ENCODE data around the gene HRH1. TPM values are rescaled to one million over a fixed set of nuclear protein-coding genes. Genes with fewer than 3 reads are reported as not detected.

The HRH1 gene
- total and polyA plus RNA-seq, 2 donors (not counting 3 experiments of a cell fraction or from before 2014, with no cell fraction given), result 16.2 to 21.2 TPM

- peak overlapping the region; percentile 42 for H3K4me2 ChIP-seq (ENCODE audit: insufficient read depth, low read length)
- POLR2A ChIA-PET, result interaction anchor here (0.7 kb wide), 1 partner anchor 18 kb away, joined by 3 read pairs; no protein-coding TSS in a partner anchor
Observed at GRCh38 chr3:11220230-11220629, 65.9 kb downstream of the HRH1 start.

GRCh38 chr3:11221818-11222415 is 67.6 kb downstream of the HRH1 start:
- H3K4me1 ChIP-seq (ENCODE audit: control insufficient read depth, extremely low read depth, insufficient read depth, low read length), result peaks cover 40% of the 10 kb centered on the region
- no peak overlapping the region for H3K4me2 ChIP-seq (ENCODE audit: insufficient read depth, low read length)
- H3K36me3 ChIP-seq (ENCODE audit: control insufficient read depth in 2 of 2, extremely low read depth in 1 of 2, insufficient read depth in 2 of 2, low read length in 2 of 2), result peaks cover 0 to 2% of the 10 kb centered on the region in 2 experiments
- H3K9me3 ChIP-seq (replicated peaks; ENCODE audit: control insufficient read depth, insufficient read depth, low read length), result no peaks in the 10 kb centered on the region
- intact Hi-C loops (cut with micrococcal nuclease) (loop anchor here (5.0 kb wide), 1 partner anchor 160 kb away; no protein-coding TSS in a partner anchor), dilution Hi-C loops (cut with MboI; ENCODE audit: extremely low pct_ligation_motif_present, low sequenced_read_pairs) (no loop called here)
- no TSS peak for BruUV-seq (replicated peaks)
- no peak overlapping the region for H3K9ac ChIP-seq (replicated peaks; ENCODE audit: extremely low read depth, insufficient read depth, low read length)
- FAIRE-seq (peak; percentile 64), DNase-seq (ENCODE audit: low read depth, low spot score) (no peak)
- POLR2A ChIA-PET, result no interaction called here
- no peaks in the 10 kb centered on the region for H3K27me3 ChIP-seq (ENCODE audit: control insufficient read depth in 2 of 2, insufficient read depth in 2 of 2, low read length in 2 of 2)
- TF ChIP-seq CTCF (IDR thresholded peaks at IDR 0.05; ENCODE audit: extremely low read depth in 1 of 2, insufficient read depth in 1 of 2, low read depth in 1 of 2, low read length in 2 of 2) (peak; percentile 5 to 11), JUN (IDR thresholded peaks at IDR 0.05; ENCODE audit: borderline replicate concordance, insufficient read depth, insufficient read length, low read depth) (no peak), MYC (IDR thresholded peaks at IDR 0.05; ENCODE audit: low read depth, low read length) (no peak)
- no peaks in the 10 kb centered on the region for H3K9me1 ChIP-seq (replicated peaks; ENCODE audit: control insufficient read depth, extremely low read depth, insufficient read depth, low read length)
- H4K20me1 ChIP-seq (replicated peaks; ENCODE audit: control insufficient read depth, extremely low read depth, insufficient read depth, low read length), result no peaks in the 10 kb centered on the region
- CTCF ChIA-PET, result interaction anchor here (0.8 to 4.3 kb wide), 4 partner anchors 8 to 66 kb away, joined by 3 to 20 read pairs (median 4); partner anchors contain the start of gene HRH1
- H3K4me3 ChIP-seq (replicated peaks in 1 of 3; ENCODE audit: insufficient read depth in 1 of 3, low read depth in 1 of 3, low read length in 3 of 3), result no peak overlapping the region
- no peak overlapping the region for H3K27ac ChIP-seq (ENCODE audit: insufficient read depth, low read depth, low read length)
- no peak overlapping the region for H2AFZ ChIP-seq (ENCODE audit: low read depth, low read length)
- peaks cover 80% of the 10 kb centered on the region for H3K79me2 ChIP-seq (ENCODE audit: control insufficient read depth, insufficient read depth, low read length)

More at GRCh38 chr3:11220230-11220629, 65.9 kb downstream of the HRH1 start:
- TF ChIP-seq POLR2A (IDR thresholded peaks at IDR 0.05; ENCODE audit: low read depth, low read length) (peak; percentile 23), GATA2 (IDR thresholded peaks at IDR 0.05; ENCODE audit: insufficient read depth, insufficient read length, low read depth, low read length) (no peak)
- Histone ChIP-seq H2AFZ (ENCODE audit: low read depth, low read length) (no peak overlapping the region), H3K9ac (replicated peaks; ENCODE audit: extremely low read depth, insufficient read depth, low read length) (no peak overlapping the region), H3K27me3 (ENCODE audit: control insufficient read depth in 2 of 2, insufficient read depth in 2 of 2, low read length in 2 of 2) (no peaks in the 10 kb centered on the region), H4K20me1 (replicated peaks; ENCODE audit: control insufficient read depth, extremely low read depth, insufficient read depth, low read length) (no peaks in the 10 kb centered on the region), H3K27ac (ENCODE audit: insufficient read depth, low read depth, low read length) (peak overlapping the region; percentile 1), H3K4me1 (ENCODE audit: control insufficient read depth, extremely low read depth, insufficient read depth, low read length) (peaks cover 29% of the 10 kb centered on the region), H3K4me3 (replicated peaks in 1 of 3; ENCODE audit: insufficient read depth in 1 of 3, low read depth in 1 of 3, low read length in 3 of 3) (no peak overlapping the region), H3K9me1 (replicated peaks; ENCODE audit: control insufficient read depth, extremely low read depth, insufficient read depth, low read length) (no peaks in the 10 kb centered on the region), H3K79me2 (ENCODE audit: control insufficient read depth, insufficient read depth, low read length) (peaks cover 83% of the 10 kb centered on the region), H3K36me3 (ENCODE audit: control insufficient read depth in 2 of 2, extremely low read depth in 1 of 2, insufficient read depth in 2 of 2, low read length in 2 of 2) (peaks cover 0 to 2% of the 10 kb centered on the region in 2 experiments), H3K9me3 (replicated peaks; ENCODE audit: control insufficient read depth, insufficient read depth, low read length) (no peaks in the 10 kb centered on the region)
- intact Hi-C loops (cut with micrococcal nuclease), result loop anchor here (5.0 kb wide), 1 partner anchor 158 kb away; no protein-coding TSS in a partner anchor
- dilution Hi-C loops (cut with MboI; ENCODE audit: extremely low pct_ligation_motif_present, low sequenced_read_pairs), result no loop called here
- FAIRE-seq (peak; percentile 50), DNase-seq (ENCODE audit: low read depth, low spot score) (no peak)
- no TSS peak for BruUV-seq (replicated peaks)
- CTCF ChIA-PET, result interaction anchor here (0.6 to 4.3 kb wide), 8 partner anchors 12 to 160 kb away, joined by 3 to 20 read pairs (median 4); partner anchors contain the start of gene HRH1
